IPS-18c (cell line): ENCODE measurements around the gene CDC20B.
"Not testable (repeated sequence)": the region's sequence is repeated elsewhere in the genome, so short reads cannot be mapped to it uniquely, and the experiment has no call there.

Experiments used
- H3K4me3 ChIP-seq: 2 replicates; pipeline ENCODE4 v1.7.0; 2013; ENCODE audit warnings: low read depth, mild to moderate bottlenecking, low read length, moderate library complexity; ENCODE audit not compliant: insufficient read depth
- H3K9me3 ChIP-seq: one replicate; pipeline ENCODE4 v1.6.1; 2013; ENCODE audit warnings: mild to moderate bottlenecking, low read length, moderate library complexity; ENCODE audit not compliant: control insufficient read depth, insufficient read depth

CDC20B gene

DNA sequence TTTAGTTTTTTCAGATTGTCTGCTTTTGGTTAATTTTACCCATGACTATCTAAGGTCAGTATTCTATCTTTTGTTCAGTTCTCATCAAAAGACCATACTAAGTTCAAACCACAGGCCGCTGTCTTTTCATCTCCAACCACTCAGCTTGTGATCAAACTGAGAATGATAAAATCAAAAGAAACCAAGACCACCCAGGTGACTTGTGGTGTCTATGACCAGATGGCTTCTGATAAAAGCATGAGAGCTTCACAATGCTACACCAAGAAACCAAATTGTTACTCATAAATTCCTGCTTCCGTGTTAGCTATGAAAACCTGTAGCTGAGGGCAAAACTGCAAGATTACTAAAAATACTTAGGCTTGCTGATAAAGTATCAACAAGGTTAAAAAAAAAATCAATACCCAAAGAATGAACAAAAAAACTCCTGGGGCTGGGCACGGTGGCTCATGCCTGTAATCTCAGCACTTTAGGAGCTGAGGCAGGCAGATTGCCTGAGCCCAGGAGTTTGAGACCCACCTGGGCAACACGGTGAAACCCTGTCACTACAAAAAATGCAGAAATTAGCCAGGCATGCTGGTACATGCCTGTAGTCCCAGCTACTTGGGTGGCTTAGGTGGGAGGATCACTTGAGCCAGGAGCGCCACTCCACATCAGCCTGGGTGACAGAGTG is 38.8 kb downstream of the CDC20B start:
- H3K9me3 ChIP-seq: no peaks in the 10 kb centered on the region
- no peak overlapping the region for H3K4me3 ChIP-seq

DNA sequence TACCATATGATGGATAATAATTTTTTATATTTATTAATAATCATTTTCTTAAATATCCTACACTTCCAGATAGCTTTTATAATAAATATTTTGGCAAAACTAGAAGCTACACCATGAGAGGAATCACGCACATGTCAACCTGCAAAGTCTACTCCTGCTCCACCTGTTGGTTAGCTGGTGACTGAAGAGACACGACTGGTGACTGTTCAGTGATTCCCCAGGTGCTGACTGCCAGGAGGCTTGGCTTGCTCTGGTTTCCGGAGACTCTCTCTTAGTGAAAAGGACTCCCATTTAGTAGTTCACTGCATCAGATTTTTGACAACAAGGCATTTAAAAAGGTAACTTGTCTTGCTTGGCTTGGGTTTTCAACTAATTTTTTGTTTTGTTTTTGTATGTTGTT is 49.6 kb downstream of the CDC20B start:
- H3K4me3 ChIP-seq: no peak overlapping the region
- no peaks in the 10 kb centered on the region for H3K9me3 ChIP-seq

DNA sequence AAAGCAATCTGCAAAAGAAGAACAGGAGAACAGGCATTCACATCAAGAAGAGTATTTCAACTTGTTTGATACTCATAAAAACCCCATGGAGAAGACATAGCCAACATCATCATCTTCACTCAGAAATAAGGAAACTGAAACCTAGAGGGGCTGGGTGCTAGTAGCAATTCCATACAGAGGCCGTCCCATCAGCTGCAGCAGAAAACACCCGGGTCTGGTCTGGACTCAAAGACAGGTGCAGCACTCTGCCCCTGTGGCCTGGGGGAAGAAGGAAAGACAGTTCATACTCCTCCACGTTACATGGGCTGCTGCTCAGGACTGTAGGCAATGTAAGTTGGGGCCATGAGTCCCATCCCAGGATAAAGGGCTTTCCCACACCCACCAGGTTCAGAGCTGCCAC is 58.9 kb downstream of the CDC20B start:
- Histone ChIP-seq H3K9me3 (no peaks in the 10 kb centered on the region), H3K4me3 (no peak overlapping the region)

DNA sequence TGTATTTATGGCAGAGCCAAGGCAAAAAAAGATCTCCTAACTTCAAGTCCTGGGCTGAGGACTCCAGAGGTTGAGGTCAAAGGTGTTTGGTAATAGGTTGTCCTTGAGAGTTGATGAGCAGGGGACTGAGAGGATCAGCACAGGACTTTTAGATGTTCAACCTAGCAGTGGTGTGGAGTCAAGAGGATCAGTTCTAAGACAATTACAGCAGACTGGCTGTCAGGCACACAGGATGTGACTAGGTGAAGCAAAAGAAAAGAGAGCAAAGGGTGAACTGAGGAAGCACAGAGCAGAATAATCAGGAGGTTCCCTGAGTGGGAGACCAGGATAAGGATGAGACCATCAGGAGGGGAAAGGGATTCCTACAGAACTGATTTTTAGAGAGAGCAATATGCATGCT is 59.6 kb downstream of the CDC20B start:
- H3K9me3 ChIP-seq: no peaks in the 10 kb centered on the region
- H3K4me3 ChIP-seq: no peak overlapping the region

DNA sequence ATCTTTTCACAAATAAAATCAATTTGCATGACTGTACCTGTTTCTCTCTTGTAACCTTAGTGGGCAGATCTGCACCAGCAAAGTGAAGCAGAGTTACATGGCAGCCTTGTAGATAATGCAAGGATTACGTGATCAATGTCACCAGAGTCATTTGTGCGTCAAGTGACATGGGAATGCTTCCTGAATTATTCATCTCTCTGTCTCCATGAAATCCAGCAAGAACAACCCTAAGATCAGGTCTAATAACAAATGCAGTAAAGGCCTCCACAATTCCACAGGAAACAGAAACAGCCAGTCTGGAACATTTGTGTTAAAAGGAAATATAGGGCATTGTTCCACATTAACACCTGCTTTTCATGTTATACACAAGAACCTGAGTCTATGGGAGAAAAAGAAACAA is 62.8 kb downstream of the CDC20B start:
- Histone ChIP-seq H3K9me3 (no peaks in the 10 kb centered on the region), H3K4me3 (no peak overlapping the region)

DNA sequence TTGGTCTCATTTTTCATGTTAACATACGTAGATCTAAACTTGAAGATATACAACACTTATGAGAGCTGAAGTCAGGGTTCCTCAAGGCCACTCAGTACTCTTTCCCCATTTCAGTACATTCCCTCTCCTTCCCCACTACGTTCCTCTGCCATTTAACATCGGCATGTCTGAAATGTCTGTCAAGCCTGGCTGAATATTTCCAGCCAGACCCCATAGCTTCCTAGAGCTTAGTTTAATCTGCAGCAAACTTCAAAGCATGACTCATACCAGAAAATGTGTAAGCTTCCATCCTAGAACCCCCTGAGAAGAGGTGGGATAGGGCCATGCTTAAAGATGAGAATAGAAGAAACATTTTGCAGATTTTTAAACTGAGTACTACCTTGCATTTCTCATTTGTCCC is 64.3 kb downstream of the CDC20B start:
- H3K4me3 ChIP-seq: no peak overlapping the region
- no peaks in the 10 kb centered on the region for H3K9me3 ChIP-seq

DNA sequence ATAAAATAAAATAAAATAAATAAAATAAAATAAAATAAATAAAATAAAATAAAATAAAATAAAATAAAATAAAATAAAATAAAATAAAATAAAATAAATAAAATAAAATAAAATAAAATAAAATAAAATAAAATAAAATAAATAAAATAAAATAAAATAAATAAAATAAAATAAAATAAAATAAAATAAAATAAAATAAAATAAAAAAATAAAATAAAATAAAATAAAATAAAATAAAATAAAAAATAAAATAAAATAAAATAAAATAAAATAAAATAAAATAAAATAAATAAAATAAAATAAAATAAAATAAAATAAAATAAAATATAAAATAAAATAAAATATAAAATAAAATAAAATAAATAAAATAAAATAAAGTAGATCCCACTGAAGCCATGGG is 67.0 kb downstream of the CDC20B start:
- H3K9me3 ChIP-seq, H3K4me3 ChIP-seq: not testable (repeated sequence)

DNA sequence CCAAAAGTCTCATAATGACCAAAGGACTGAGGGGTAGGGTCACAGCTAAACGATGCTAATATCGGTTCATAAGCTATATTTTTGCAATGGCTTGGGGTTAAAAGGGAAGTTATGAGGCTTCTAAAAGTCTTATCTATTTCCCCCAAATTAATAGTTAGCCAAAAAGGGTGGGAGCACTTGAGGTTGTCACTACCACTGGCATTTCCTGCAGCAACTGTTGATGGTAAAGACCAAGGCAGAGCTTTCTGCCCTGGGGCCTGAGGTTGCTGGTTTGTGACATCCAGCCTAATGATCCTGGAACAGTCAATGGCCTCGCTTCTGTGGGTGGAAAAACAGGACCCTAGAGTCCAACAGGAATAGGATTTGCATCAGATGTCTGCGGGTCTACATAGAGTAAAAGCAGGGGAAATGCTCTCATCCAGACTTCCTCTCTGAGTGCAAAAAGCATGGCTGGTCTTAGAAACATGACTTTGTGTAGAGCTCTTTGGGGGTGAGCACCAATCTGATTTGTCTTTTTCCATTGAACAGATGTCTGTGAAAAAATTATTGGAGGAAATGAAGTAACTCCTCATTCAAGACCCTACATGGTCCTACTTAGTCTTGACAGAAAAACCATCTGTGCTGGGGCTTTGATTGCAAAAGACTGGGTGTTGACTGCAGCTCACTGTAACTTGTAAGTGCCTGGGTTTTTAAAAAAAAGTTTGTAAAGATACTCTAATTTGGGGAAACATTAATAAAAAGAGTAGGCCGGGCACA is 67.9 kb downstream of the CDC20B start:
- Histone ChIP-seq H3K4me3 (no peak overlapping the region), H3K9me3 (no peaks in the 10 kb centered on the region)

DNA sequence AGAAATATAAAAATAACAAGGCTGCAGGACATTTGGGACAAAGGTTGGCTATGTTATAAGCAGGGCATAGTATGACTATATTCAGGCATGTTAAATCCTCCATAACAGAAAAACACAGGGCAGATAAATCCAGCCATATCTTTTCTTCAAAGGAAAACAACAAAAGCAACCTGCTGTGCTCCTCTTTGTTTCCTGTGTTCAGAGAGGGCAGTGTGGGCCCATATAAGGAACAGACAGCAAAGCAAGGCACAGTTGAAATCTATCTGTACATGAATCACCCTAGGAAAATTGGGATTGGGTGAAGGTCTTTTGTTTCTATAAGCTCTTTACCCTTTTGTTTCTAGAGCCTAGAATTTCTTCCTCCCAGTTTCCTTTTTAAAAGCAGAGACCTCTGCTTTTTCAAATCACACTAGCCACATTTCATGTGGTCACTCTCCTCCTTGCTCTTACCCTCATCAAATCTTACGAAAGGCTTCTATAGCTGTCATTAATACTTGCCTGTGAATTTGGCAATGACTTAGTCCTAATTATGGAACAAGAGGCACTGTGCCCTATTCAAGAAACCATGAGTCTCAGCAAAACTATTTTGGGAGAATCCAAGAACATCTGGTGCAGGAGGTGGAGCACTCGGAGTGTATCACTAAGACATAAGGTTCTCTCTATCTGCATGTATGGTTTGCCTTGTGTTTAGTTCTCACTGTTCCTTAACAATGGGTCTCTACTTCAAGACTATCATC is 68.8 kb downstream of the CDC20B start:
- H3K9me3 ChIP-seq: no peaks in the 10 kb centered on the region
- H3K4me3 ChIP-seq: no peak overlapping the region

DNA sequence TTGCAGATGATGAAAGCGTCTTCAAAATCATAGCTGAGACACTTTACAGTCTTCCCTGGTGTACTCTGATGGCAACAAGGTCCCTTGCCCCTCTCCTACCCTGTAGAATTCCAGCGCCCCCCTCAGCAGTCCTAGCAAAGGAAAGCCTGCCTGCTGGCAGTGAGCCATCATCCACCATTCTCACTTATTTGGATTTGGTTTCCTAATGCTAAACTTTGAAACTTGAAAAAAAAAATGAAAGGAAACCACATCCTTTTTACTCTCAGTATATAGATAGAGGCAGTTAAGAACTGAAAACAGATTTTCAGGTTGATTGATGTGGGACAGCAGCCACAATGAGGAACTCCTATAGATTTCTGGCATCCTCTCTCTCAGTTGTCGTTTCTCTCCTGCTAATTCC is 70.6 kb downstream of the CDC20B start, which contains the start of gene GZMA:
TSS of gene GZMA (plus strand) at position 299 of the 400 bp plus-strand sequence. CDS start at position 336, 37 bp downstream.
- no peaks in the 10 kb centered on the region for H3K9me3 ChIP-seq
- H3K4me3 ChIP-seq: no peak within 1 kb of the TSS

DNA sequence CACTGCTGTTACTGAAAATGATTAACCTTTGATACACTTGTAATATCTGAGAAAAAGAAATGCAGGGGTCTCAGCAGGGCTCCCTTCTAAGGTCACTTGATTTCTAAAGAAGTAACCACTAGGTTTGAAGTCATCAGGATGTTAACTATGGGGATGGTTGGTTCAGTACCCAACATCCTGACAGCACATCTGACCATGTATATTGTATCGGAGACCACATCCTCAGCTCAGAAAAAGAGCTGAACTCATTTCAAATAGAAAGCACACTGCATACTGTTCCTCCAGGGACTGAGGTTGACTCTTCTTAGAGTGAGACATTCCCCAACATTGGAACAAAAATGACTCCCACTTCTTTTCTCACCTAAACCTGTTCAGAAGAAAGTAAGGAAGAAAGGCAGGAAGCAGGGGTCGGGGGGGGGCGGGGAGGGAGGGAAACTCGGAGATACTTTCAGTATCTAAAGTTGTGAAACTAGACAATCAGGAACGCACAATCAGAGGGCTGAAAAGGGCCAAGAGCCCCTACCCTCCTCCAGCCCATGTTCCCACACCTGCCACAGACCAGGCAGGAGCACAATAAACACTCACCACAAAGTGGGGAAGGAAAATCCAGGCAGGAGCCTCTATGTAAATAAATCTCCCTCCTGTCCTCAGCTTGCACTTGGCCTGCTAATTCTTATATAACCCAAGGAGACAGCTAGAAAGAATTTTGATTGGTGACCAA is 71.3 kb downstream of the CDC20B start:
- Histone ChIP-seq H3K4me3 (no peak overlapping the region), H3K9me3 (no peaks in the 10 kb centered on the region)

DNA sequence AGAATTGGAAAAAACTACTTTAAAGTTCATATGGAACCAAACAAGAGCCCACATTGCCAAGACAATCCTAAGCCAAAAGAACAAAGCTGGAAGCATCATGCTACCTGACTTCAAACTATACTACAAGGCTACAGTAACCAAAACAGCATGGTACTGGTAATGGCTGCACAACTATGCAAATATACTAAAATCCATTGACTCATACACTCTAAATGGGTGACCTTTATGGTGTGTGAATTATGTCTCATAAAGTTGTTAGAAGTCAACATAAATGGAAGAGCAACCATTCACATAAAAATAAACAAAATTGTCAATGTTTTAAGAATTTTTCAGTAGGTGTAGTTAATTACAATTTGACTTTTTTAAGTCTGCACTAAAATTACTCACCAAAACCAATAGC is 71.8 kb downstream of the CDC20B start:
- not testable (repeated sequence) for H3K4me3 ChIP-seq, H3K9me3 ChIP-seq

DNA sequence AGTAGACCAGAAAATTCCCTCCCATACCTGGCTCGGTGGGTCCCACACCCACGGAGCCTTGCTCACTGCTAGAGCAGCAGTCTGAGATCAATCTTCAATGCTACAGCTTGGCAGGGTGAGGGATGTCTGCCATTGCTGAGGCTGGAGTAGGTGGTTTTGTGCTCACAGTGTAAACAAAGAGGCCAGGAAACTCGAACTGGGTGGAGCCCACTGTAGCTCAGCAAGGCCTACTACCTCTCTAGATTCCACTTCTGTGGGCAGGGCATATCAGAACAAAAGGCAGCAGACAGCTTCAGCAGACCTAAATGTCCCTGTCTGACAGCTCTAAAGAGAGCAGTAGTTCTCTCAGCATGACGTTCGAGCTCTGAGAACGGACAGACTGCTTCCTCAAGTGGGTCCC is 76.1 kb downstream of the CDC20B start:
- H3K9me3 ChIP-seq: no peaks in the 10 kb centered on the region

DNA sequence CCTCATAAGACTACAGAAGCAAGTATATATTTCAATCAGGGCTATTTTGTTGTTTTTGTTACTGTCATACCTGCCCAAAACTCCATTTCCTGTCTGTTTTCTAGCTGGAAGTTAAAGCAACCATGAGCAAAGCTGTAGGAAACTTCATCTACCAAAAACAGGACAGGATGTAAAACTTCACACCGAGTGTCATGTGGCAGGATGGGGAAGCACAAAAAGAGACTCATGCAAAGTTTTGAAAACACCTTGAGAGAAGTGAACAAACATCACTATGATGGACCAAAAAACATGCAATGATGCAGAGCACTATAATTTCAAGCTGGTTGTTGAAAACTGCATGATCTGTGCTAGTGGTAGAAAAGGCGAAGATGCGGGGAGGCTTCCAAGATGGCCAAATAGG is 76.8 kb downstream of the CDC20B start:
- Histone ChIP-seq H3K4me3 (no peak overlapping the region), H3K9me3 (no peaks in the 10 kb centered on the region)

More for the DNA sequence above, 76.1 kb downstream of the CDC20B start:
- no peak overlapping the region for H3K4me3 ChIP-seq

DNA sequence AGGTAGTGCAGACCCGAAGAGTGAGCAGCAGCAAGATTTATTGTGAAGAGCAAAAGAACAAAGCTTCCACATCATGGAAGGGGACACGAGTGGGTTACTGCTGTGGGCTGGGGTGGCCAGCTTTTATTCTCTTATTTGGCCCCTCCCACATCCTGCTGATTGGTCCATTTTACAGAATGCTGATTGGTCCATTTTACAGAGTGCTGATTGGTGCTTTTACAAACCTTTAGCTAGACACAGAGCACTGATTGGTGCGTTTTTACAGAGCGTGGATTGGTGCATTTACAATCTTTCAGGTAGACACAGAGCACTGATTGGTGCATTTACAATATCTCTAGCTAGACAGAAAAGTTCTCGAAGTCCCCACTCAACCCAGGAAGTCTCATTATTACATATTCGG is 82.0 kb downstream of the CDC20B start:
- H3K9me3 ChIP-seq, H3K4me3 ChIP-seq: not testable (repeated sequence)

DNA sequence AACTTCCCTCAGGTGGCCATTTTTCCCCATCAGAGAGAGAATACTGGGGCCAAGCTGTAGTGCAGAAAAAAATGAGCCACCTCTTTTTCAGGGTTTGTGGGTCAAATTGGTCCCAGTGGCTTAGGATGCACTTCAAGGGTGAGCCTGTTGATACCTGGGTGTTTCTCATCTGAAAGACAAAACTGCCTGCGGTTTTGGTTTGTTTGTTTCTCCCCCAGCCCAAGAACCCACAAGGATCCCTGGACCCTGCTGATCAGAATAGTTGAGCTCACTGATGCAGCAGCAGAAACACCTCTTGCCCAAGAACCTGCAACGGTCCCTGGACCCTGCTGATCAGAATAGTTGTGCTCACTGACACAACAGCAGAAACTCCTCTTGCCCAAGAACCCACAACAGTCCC is 83.7 kb downstream of the CDC20B start:
- H3K9me3 ChIP-seq, H3K4me3 ChIP-seq: not testable (repeated sequence)

DNA sequence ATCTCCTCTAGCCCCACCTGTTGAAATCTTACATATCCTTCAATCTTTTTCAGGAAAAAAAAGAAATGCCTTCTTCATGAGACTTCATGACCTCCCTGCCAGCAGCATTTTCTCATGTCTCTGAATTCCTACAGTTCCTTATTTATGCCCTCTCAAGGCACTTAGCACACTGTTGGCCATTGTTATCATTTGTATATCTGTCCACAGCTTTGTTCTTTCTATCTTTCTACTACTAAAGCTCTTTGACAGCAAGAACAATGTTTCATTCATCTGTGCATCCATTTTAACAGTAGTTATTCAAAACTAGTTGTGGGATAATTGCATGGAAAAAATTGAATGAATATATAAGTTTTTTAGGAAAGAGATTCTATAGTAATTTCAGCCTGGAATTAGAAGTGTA is 91.4 kb downstream of the CDC20B start:
- H3K4me3 ChIP-seq: no peak overlapping the region
- H3K9me3 ChIP-seq: peaks cover 2% of the 10 kb centered on the region
